Ramos (cell line): Measurements from ENCODE around the gene NSF.
"Not testable (repeated sequence)": the region's sequence is repeated elsewhere in the genome, so short reads cannot be mapped to it uniquely, and the experiment has no call there.

ENCODE experiments used
- in situ Hi-C: fragments of 300-500 bp; cut with MboI; formaldehyde crosslinking; loops from one replicate; pipeline ENCODE4 v1.14.3; 2022; ENCODE audit warnings: low sequenced_read_pairs; ENCODE audit not compliant: unreplicated experiment

NSF gene

DNA sequence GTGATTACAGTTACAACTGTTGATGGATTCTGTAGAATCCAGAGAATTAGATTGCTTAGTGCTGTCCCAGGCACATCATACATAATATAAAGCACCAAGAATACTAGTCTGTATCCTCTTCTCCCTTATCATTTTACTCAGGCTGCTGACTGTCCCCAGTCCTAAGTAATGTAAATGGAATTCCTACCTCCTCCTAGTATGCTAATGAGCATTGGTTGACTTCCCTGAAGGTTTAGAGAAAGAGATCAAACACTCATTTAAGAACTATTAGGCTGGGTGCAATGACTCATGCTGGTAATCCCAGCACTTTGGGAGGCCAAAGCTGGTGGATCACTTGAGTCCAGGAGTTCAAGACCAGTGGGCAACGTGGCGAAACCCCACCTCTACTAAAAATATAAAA lies 37.0 kb downstream of the NSF start:
- in situ Hi-C loops: not testable (repeated sequence)

DNA sequence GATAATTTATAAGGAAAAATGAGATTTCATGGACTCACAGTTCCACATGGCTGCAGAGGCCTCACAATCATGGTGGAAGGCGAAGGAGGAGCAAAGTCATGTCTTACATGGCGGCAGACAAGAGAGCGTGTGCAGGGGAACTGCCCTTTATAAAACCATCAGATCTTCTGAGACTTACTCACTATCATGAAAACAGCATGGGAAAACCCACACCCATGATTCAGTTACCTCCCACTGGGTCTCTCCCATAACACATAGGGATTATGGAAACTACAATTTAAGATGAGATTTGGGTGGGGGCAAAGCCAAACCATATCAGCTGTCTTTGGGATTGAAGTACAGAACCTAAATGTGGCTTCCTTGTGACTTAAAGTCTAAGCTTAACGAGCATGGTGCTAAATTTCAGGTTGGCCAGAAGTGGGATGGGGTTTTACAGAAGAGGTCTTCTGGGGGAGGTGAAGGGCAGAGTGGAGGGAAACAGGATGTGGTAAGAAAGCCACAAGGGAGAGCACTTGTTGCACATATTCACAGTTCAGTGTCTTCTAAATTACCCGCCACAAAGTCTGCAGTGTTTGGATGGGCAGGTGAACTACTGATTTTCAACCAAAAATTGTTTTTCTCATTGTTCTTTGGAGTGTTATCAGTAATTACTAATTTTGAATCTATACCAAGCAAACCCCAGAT lies 38.4 kb downstream of the NSF start:
- in situ Hi-C loops: not testable (repeated sequence)

DNA sequence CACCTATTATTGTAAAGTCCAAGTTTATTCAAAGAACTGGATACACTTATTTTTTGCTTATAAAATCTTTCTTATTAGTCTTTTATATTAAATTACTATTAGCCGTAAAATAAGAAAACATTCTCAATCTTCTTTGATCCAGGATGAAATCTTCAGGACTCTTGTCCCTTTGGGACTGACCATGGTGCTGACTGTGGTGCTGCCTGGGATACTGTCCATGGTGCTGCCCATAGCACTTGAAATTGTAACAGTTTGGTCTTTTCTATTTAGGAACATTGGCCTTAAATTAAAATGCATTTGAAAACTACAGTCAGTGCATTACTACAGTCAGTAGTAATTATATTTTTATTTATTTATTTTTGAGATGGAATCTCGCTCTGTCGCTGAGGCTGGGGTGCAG lies 41.7 kb downstream of the NSF start:
- in situ Hi-C loops: not testable (repeated sequence)

DNA sequence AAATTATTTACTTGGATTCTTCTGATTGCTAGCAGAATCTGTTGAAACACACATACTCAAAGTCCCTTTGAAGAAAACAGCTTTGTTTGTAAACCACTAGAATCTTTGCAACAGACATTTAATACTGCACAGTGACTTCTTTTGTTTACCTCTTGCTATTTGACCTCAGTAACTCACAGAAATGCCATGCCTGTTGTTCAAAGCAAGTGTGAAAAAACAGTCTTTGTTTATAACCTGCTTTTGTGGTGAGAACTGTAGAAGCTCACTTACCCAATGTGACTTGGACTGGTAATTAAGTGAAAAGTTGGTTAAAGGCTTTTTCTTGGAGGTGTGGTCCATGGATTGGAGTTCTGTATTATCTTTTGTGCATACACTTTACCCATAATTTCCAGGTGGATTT lies 44.4 kb downstream of the NSF start:
- in situ Hi-C loops: not testable (repeated sequence)

DNA sequence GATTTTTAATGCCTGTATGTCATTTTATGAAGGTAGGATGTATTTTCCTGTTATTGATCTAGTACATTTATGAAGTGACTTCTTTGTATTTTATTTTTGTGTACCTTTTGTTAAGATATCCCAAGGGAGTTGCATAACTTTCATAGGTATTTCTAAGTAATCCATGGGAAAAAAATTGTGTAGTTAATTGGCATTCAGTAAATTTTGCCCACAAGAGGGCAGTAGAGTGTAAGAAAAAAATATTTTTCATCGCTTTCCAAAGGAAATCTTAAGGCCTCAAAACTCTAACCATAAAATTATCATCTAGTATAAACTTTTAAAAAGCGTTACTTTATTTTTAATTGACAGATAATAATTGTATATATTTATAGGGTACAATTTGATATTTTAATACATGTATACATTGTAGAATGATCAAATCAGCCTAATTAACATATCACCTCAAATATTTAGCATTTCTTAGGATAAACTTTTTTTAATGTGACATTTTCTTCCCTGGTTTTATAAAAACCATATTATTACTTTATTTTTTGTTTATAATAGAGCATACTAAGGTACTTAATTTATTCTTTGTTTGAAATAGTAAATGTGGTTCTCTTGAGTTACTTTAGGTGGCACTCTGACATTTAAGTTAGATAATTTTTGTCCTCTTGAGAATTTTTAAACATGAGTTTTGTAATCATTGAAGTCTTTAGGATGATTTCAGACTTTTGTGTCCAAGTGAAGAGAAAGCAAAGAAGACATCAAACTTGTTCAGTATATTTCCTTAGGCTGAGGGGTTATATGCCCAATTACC lies 51.6 kb downstream of the NSF start:
- in situ Hi-C loops: not testable (repeated sequence)

- in situ Hi-C loops: not testable (repeated sequence)
Observed at GRCh38 chr17:46647251-46647650, 56.8 kb downstream of the NSF start.

GRCh38 chr17:46647688-46648278 lies 57.3 kb downstream of the NSF start:
- in situ Hi-C loops: not testable (repeated sequence)

DNA sequence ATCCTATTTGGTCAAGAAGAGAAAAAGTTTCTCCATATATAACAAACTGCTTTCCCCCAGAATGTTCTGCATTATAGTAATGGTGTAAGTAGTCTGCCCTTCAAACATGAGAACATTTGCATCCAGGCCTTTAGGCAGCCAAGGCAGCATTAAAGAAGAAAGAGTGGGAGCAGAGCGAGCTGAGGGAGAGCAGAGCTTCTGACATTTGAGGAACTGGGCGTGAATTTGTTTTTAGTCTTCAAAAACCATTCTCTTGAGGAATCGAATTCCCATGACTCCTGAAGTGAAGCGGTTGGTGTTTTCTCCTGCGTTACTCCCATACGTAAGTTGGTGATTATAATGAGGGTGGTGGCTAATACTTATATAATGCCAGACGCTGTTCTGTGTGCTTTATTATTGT lies 58.8 kb downstream of the NSF start:
- in situ Hi-C loops: not testable (repeated sequence)

- in situ Hi-C loops: not testable (repeated sequence)
Observed at GRCh38 chr17:46652024-46652643, 61.7 kb downstream of the NSF start.

DNA sequence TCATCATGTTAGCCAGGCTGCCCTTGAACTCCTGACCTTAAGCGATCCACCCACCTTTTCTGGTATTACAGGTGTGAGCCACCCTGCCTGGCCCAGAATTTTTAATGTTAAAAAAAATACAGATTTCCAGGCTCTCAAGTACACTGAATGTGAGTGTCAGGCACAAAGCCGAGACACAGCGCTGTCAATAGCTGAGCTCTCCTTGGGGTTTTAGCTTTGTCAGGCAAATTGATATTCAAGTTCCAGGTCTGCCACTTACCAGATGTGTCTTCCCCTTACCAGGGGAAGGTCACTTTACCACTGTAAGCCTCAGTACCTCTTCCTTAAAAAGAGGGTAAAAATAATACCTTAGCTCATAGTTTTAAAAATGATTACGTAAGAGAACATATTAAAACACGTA lies 67.8 kb downstream of the NSF start:
- in situ Hi-C loops: not testable (repeated sequence)

GRCh38 chr17:46659702-46660101 lies 69.2 kb downstream of the NSF start:
- in situ Hi-C loops: not testable (repeated sequence)

DNA sequence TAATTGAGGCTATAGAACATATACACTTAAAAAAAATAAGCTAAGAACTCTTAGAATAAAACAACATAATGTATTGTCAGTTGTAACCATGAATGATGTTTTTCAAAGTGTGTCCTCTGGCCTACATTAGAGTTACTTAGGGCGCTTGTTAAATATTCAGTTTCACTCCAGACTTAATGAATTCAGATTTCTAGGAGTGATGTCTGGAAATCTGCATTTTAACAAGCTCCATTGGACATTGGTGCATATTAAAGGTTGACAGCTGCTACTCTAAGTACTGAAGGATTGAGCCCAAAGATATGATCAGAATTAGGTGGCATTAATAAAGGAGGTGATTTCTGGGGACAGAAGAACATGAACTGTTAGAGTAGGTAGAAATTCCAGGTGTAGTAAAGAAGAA lies 72.7 kb downstream of the NSF start:
- in situ Hi-C loops: not testable (repeated sequence)

DNA sequence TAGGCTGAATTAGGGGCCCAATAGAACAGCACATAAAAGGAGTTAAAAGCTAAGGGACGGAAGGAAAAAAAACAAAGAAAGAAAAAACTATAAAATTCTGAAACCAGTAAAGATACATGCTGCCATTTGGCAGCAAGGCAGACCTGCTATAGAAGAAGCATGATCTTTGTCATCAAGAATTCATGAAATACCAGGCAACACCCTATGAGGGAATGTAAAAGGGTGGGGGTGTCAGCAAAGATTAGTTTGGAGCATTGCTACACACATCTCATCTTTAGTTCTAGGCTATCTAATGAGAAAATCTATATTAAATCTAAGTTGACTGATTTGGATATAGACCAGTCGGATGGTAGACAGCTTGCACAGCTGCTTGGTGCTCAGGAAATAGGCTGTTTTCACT lies 73.1 kb downstream of the NSF start:
- in situ Hi-C loops: not testable (repeated sequence)

DNA sequence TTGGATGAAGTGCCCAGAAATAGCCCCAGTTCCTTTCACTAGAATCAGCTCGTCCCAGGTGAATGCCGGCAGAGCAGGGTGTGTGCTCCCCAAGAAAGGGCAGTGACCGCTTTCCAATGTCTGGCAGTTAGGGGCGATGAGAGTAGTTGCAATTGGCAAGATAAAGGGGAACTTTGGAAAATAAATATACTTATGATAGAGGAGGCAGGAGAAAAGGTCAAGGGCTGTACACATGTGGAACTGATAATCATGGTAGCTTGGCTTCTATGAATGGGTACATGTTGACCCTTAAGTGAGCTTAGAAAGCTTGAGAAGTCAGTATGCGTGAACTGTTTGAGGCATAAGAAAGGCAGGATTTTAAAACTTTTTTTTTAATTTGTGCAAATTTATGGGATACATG lies 75.5 kb downstream of the NSF start:
- in situ Hi-C loops: not testable (repeated sequence)

- in situ Hi-C loops: not testable (repeated sequence)
Observed at GRCh38 chr17:46670789-46671188, 80.3 kb downstream of the NSF start.

DNA sequence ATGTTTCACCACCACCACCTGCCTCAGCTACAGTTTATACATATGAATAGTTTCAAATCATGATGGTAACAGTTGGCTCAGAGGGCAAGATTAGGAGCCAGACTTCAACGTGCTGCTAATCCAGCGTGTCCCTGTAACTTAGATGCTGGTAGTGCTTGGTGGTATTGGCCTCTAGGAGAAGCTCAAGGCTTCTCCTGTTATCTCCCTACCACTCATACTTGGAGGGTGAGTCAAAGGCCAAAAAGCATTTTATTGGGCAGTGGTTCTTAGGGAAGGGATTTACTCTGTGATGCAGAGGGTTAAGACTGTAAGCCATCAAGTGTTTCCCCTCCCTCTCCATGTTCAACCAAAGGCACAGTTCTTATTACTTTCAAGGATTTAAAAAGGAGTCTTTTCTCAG lies 82.3 kb downstream of the NSF start:
- in situ Hi-C loops: not testable (repeated sequence)

GRCh38 chr17:46677819-46678218 lies 87.3 kb downstream of the NSF start:
- in situ Hi-C loops: not testable (repeated sequence)

- in situ Hi-C loops: not testable (repeated sequence)
Observed at GRCh38 chr17:46683653-46684052, 93.2 kb downstream of the NSF start.

DNA sequence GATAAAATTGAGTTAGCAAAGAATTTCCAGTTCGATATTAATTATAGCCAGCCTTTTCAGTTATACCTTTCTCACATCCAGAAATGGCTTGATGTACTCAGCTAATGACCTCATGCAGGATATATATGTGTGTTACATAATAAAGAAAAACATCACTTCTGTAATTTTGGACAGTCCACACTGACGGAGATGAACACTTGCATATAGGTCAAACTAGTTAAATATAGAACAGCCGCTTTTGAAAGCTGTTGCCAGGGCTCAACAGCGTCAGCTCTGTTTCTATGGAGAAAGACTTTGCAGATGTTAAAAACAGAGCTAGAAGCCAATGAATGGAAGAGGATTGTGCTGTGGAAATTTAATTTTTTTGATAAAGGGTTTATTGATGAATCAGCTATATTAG lies 94.8 kb downstream of the NSF start:
- in situ Hi-C loops: not testable (repeated sequence)

GRCh38 chr17:46692196-46692595 lies 101.7 kb downstream of the NSF start:
- in situ Hi-C loops: not testable (repeated sequence)

GRCh38 chr17:46693283-46693682 lies 102.8 kb downstream of the NSF start:
- in situ Hi-C loops: not testable (repeated sequence)
